ENCODE results near the gene PREX1. TPM values are rescaled to one million over a fixed set of nuclear protein-coding genes. Genes with fewer than 3 reads are reported as not detected.

The PREX1 gene
- total RNA-seq, 1 donor from 2014 or later: 248 TPM

DNA sequence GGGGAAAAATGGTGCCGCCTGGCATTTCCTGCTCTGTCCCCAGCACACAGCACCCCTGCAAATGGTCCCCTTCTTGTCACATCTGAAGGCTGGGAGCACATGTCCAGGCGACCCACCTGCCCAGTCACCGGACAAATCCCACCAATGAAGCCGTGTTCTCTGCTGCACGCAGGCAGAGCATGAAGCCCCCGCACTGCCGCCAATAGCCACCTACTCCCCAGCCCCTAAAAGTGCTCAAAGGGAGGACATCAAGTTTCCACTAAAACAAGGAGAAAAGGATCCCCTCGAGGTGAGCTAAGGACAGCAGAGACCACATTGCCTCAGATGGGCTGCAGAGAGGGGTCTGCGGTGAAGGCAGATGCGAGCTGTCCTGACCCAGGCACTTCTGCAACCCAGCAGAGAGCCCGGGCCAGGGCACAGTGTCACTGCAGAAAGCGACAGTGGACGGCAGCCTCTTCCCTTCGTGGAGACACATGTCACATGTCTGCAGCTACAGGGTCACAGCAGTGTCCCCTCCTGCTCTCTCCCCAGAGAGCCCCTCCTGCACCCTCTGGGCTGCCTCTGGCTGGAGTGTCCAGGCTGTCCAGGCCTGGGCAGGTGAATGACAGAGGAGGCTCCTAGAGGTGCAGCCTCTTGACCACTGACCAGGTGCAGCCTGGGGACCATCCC lies 221.5 kb downstream of the PREX1 start:
- no peak overlapping the region for H3K27ac Mint-ChIP-seq (ENCODE audit: unreplicated experiment)
- H3K4me3 Mint-ChIP-seq (ENCODE audit: unreplicated experiment): no peak overlapping the region
- no peaks in the 10 kb centered on the region for H3K9me3 Mint-ChIP-seq (ENCODE audit: unreplicated experiment)
- TF ChIP-seq, protein P1, sequence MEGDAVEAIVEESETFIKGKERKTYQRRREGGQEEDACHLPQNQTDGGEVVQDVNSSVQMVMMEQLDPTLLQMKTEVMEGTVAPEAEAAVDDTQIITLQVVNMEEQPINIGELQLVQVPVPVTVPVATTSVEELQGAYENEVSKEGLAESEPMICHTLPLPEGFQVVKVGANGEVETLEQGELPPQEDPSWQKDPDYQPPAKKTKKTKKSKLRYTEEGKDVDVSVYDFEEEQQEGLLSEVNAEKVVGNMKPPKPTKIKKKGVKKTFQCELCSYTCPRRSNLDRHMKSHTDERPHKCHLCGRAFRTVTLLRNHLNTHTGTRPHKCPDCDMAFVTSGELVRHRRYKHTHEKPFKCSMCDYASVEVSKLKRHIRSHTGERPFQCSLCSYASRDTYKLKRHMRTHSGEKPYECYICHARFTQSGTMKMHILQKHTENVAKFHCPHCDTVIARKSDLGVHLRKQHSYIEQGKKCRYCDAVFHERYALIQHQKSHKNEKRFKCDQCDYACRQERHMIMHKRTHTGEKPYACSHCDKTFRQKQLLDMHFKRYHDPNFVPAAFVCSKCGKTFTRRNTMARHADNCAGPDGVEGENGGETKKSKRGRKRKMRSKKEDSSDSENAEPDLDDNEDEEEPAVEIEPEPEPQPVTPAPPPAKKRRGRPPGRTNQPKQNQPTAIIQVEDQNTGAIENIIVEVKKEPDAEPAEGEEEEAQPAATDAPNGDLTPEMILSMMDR (IDR thresholded peaks at IDR 0.05; ENCODE audit: unreplicated experiment): no peak
- peaks cover 6% of the 10 kb centered on the region for H3K27me3 Mint-ChIP-seq (ENCODE audit: unreplicated experiment)
- no peak for DNase-seq (ENCODE audit: low spot score)
- no peaks in the 10 kb centered on the region for H3K36me3 Mint-ChIP-seq (ENCODE audit: low read depth, unreplicated experiment)
- H3K4me1 Mint-ChIP-seq (ENCODE audit: unreplicated experiment): peaks cover 5% of the 10 kb centered on the region

DNA sequence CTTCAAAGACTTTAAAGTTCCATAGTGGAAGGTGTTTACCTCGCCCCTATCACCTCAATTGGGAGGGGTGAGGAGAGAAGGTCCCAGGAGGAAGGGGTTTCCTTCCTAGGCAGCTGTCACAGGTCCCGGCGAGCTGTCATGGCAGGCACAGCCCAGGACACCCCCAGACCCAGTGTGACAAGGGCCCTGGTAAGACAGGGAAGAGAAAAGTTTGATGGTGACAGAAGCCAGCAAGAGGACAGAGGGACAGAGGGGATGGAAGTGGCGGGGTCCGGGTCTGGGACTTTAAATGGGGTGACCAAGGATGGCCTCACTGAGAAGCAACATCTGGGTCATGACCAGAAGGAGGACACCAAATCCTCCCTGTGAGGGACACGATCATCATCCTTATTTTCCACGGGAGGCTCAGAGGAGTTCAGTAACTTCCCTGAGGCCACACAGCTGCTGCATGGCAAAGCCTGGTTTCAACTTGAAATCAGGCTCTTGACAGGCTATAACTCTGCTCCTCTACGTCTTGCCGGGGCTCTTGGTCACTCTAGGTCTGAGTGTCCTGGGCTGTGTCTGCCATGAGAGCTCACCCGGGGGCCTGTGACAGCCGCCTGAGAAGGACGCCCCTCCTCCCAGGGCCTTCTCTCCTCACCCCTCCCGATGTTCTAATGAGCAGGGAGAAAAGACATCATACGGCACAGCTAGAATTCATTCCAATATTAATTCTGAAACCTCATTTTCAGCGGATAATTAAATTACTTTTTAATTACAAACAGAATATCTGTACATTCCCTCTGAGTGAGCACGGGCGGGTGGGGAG lies 222.2 kb downstream of the PREX1 start:
- Mint-ChIP-seq H3K27me3 (ENCODE audit: unreplicated experiment) (peaks cover 6% of the 10 kb centered on the region), H3K27ac (ENCODE audit: unreplicated experiment) (no peak overlapping the region), H3K9me3 (ENCODE audit: unreplicated experiment) (no peaks in the 10 kb centered on the region), H3K36me3 (ENCODE audit: low read depth, unreplicated experiment) (no peaks in the 10 kb centered on the region), H3K4me3 (ENCODE audit: unreplicated experiment) (no peak overlapping the region), H3K4me1 (ENCODE audit: unreplicated experiment) (peaks cover 2% of the 10 kb centered on the region)
- TF ChIP-seq, protein P1 (IDR thresholded peaks at IDR 0.05; ENCODE audit: unreplicated experiment): no peak
- DNase-seq (ENCODE audit: low spot score): no peak

DNA sequence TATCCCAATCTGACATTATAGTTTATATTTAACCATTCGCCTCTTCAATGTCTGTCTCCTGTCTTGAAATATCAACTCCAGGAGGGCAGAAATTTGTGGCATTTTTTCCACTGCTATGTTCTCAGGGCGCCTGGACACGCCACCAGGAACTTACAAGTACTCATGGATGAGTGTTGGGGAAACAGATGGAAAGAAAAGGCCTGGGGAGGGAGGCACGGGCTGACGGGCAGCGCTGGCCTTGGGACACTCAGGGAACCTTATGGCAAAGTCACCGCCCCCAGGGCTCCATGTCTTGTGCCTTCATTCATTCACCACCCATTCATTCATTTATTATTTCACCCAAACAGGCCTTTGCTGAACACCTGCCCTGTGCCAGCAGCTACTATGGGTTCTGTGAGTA lies 222.9 kb downstream of the PREX1 start:
- H3K4me3 Mint-ChIP-seq (ENCODE audit: unreplicated experiment): no peak overlapping the region
- no peaks in the 10 kb centered on the region for H3K4me1 Mint-ChIP-seq (ENCODE audit: unreplicated experiment)
- TF ChIP-seq, protein P1 (IDR thresholded peaks at IDR 0.05; ENCODE audit: unreplicated experiment): no peak
- no peak overlapping the region for H3K27ac Mint-ChIP-seq (ENCODE audit: unreplicated experiment)
- H3K36me3 Mint-ChIP-seq (ENCODE audit: low read depth, unreplicated experiment): no peaks in the 10 kb centered on the region
- H3K27me3 Mint-ChIP-seq (ENCODE audit: unreplicated experiment): peaks cover 6% of the 10 kb centered on the region
- no peak for DNase-seq (ENCODE audit: low spot score)
- no peaks in the 10 kb centered on the region for H3K9me3 Mint-ChIP-seq (ENCODE audit: unreplicated experiment)

DNA sequence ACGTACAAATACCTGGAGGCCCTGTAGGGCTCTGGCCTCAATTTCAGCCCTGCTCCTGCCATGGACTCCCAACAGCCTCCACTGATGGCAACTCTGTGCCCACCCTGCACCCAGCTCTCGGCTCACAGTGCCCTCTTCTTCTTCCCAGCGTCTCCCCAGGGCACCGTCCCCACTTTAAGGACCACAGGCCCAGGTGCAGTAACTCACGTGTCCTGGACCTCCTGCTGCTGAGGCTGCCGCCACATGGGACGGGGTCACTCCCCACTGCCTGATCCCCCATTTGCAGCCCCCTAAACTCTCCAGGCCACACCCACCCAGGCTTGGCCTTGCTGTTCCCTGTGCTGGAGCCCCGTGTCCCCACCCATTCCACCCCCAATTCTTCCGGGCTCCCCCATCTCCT lies 223.4 kb downstream of the PREX1 start:
- Mint-ChIP-seq H3K27me3 (ENCODE audit: unreplicated experiment) (peaks cover 8% of the 10 kb centered on the region), H3K27ac (ENCODE audit: unreplicated experiment) (no peak overlapping the region), H3K4me3 (ENCODE audit: unreplicated experiment) (no peak overlapping the region), H3K9me3 (ENCODE audit: unreplicated experiment) (no peaks in the 10 kb centered on the region), H3K4me1 (ENCODE audit: unreplicated experiment) (no peaks in the 10 kb centered on the region), H3K36me3 (ENCODE audit: low read depth, unreplicated experiment) (no peaks in the 10 kb centered on the region)
- no peak for DNase-seq (ENCODE audit: low spot score)
- TF ChIP-seq, protein P1 (IDR thresholded peaks at IDR 0.05; ENCODE audit: unreplicated experiment): no peak
